Stimulated activated CD8-positive, alpha-beta memory T cell treated with anti-CD3 and anti-CD28 coated beads, Interleukin-12 subunit alpha, Interleukin-12 subunit beta, amount 100 ng/mL, for 24 hours (primary cell): Measurements from ENCODE around the gene MSRB3.
"Not testable (repeated sequence)": the region's sequence is repeated elsewhere in the genome, so short reads cannot be mapped to it uniquely, and the experiment has no call there.

Source experiments
- DNase-seq: peaks from one replicate; pipeline ENCODE4 v3.0.0-alpha.2; 2020; ENCODE audit errors: extremely low read depth

MSRB3 gene

DNA sequence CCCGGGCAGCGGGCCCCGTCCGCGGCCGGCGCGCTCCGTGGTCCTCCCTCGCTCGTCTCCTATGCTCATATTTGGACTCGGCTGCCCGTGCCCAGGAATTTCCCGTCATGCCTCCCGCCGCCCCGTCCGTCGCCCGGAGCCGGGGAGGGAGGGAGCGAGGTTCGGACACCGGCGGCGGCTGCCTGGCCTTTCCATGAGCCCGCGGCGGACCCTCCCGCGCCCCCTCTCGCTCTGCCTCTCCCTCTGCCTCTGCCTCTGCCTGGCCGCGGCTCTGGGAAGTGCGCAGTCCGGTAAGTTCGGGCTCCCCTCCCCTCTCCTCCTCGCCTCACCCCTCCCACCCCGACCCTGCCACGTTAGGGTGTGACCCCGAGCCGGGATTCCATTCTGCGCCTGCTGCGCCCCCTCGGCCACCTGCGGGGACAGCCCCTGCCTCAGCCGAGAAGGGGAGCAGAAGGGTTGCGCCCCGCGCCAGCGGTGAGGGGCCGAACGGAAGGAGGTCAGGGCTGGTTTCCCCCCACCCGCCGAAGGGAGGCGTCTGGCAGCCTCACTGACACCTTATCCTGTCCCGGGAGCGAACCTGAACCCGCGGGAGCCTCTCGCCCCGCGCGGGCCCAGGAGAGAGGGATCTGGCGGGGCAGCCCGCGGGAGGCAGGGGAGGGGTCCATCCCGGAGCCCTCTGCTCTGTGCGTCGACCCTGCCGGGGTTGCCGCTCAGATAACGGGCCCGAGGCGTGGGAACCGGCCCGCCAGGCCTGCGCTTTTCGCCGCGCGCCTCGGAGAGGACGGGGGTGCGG lies at the start of gene MSRB3:
TSS of gene MSRB3 (plus strand) at position 108 of the 793 bp plus-strand sequence. CDS start 29,897 bp downstream, outside the sequence.
- DNase-seq = no peak

DNA sequence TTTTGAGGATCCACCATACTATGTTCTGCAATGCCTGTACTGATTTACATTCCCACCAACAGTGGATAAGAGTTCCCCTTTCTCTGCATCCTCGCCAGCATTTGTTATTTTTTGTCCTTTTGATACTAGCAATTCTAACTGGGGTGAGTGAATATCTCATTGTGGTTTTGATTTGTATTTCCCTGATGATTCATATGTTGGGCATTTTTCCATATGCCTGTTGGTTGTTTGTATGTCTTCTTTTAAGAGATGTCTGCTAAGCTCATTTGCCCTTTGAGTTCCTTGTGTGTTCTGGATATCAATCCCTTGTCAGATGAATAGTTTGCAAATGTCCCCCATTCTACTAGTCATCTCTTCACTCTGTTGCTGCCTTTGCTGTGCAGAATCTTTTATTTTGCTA lies 49.0 kb upstream of the MSRB3 start:
- no peak for DNase-seq

DNA sequence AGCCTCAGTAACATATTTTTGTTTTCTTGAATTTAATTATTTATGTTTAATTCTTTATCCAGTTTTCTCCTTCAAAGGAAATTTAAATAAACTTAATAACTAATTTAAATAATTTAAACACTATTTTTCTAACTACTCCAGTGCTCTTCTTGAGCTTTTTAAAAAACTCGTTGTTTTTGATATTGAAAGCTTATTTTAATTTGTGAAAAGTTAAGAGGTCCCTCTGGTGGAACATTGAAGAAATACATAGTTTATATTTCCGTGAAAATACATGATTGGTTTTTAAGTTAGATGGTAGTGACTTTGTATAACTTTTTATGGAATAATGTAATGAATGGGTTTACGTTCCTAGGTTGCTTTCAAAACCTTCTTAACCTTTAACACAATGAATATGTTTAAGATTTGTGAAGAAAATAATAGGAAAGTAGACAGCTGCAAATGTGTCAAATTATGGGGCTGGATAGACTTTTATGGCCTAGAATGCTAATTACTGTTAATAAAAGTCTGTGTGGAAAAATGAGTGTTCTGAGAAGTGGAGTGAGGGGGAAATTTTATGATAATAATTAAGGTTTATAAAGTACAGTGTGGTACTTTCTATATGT lies 45.9 kb upstream of the MSRB3 start:
- DNase-seq = no peak

DNA sequence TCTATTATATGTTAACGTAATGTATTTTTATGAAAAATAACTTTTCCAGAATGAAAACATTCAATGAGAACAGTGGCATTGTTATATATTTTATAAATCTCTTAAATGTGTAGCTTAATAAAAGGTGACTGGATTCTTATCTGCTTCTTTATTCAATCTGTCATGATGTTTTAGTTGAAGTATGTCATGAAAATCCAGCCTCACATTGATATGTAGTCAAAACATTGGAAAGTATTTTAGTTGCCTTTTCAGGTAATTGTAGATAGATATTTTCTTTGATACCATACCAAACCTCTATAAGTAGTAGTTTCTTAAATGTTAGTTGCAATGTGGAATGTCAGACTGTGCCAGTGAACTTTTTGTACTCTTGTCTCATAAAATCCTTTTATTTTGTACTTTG lies 41.3 kb upstream of the MSRB3 start:
- DNase-seq = no peak

DNA sequence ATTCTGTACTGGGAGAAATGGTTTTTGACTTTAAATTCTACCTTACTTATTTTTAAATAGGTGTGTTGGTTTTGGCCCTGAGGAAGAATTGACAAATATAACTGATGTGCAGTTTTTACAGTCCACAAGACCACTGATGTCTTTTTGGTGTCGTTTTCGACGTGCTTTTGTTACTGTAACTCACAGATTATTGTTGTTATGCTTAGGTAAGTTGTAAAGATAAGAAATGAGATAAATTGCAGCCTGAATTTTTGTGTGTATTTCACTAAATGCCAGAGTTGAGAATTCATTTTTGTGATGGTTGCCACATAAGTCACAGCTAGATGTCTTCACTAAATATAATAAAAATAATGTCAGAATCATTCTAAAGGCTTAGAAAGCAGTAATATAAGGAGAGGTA lies 39.9 kb upstream of the MSRB3 start:
- DNase-seq = no peak

DNA sequence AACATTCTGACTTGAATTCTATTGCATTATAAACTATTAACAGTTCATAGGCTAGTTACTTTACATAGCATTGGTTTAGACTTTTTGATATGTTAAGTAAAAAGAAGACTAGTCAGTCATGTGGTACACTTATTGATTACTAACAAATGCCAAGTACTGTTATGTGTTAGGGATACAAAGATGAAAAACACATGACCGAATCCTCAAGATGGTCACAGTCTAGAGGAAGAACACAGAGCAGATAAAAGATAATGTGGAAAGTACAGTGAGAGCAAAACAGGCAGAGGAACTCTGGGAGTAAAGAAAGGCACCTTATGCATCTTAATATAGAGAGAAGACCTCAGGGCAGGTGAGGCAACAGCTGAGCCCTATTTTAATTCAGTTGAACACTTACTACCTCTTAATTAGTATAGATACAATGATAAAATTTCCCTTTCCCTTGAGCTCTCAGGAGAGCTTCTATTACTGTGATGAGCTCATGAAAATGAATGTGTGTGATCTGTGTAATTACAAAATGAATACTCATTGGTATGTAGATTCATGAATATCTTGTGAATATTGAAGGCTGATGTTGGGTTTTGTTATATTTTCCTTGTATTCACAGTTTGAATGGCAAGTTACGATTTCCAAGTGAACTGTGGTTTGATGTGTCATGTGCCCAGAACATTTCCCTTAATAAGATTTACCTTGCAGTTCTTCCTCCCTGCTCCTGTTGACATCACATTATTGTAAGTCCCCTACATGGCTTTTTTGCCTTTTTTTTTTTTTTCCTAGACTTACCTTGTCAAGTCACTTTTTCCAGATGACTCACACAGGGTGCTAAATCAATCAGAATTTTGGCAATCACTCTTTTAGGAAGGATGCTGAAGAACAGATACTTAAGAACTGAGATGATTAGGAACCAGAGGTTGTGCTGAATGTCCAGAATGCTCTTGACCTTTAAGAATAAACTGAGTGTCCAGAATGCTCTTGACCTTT lies 29.5 kb upstream of the MSRB3 start:
- no peak for DNase-seq

DNA sequence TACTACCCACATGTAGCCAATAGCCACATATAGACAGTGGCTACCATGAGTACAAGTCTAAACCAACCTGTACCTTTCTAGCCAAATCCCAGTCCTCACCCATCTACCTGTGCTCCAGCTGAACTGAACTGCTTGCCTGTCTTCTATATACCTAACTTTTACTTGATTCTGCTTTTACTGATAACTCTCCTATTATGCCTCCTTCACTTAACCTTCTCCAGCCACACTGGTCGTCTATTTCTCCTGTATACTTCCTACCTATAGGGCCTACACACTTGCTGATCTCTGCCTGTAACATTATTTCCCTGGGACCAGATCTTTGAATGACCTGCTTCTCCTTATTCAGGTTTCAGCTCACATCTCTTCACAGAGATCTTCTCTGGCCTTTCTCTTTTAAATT lies 26.0 kb upstream of the MSRB3 start:
- no peak for DNase-seq

DNA sequence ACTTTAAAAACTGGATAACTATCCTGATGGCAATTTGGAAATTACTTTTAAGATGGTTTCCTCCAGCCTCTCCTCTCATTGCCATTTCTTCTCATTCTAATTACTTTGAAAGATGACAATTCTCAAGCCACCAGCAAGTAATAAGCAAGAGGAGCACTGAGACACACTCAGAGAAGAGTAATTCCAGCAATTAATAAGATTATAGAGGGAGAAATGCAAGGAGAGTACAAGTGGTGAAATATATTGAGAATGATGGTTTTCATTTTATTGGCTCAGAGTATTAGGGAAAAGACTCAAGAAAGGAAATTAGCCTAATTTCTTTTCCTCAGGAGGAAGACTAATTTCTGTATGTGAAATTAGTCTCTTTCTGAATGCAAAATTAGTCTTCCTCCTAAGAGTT lies 20.5 kb upstream of the MSRB3 start:
- no peak for DNase-seq

DNA sequence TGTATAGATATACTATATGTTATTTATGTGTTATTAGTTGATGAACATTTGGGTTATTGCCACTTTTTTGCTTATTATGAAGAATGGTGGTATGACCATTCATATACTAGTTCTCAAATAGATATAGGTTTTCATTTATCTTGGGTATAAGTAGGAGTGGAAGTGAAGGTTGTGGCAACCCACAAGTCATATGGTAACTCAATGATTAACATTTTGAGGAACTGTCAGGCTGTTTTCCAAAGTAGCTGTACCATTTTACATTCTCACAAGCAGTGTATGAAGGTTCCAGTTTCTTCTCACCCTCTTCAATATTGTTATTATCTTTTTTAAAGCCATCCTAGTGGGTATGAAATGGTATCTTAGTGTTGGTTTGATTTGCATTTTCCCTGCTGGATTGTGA lies 19.0 kb upstream of the MSRB3 start:
- no peak for DNase-seq

DNA sequence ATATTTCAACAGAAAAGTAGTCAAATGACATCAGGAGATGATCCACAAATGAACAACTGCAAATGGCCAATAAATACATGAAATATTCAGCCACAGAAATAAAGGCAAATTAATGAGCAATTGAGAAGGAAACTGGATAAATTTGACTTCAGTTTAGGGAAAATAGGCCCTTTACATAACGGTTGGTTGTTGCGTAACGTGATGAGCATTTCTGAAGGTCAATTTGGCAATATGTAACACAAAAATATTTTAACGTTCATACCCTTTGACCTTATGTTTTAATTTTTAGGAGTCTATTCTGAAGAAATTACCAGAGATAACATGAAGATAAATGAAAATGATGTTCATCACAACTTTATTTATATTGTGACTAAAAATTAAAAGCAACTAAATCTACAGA lies 14.7 kb upstream of the MSRB3 start:
- DNase-seq = no peak

DNA sequence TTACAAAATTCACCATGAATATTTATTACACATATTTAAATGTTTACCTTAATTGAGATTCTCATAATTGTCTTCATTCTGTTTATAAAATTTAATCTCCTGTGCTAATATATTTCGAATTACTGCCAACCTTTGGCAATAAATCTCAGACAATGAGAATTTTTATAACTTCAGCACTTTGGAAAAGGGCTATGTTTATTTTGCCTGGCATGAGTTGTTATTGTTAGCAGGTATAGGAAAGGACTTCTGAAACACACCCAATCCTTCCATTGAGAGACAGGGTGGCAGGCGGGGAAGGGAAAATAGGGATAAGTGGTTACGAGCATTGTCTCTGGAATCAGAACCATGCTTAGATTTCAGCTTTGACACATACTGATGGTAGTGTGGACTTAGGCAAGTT lies 12.1 kb upstream of the MSRB3 start:
- DNase-seq = no peak

DNA sequence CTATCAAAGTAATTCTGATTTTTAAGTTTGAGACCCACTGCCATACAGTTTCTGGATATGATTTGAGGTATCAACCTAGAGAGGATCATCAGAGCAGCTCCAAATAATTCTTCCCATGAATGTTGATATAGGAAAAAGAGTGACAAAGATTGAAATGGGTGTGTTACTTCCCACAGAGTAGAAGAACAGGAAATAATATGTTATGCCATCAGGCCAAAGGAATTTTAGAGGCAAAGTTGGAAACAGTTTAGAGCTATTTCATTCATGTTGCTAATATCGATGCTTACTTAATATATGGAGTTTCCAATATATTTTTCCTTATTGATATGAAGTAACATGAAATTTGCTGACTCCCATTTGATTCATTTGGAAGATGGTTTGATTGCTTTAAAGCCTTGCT lies 8.9 kb upstream of the MSRB3 start:
- no peak for DNase-seq

DNA sequence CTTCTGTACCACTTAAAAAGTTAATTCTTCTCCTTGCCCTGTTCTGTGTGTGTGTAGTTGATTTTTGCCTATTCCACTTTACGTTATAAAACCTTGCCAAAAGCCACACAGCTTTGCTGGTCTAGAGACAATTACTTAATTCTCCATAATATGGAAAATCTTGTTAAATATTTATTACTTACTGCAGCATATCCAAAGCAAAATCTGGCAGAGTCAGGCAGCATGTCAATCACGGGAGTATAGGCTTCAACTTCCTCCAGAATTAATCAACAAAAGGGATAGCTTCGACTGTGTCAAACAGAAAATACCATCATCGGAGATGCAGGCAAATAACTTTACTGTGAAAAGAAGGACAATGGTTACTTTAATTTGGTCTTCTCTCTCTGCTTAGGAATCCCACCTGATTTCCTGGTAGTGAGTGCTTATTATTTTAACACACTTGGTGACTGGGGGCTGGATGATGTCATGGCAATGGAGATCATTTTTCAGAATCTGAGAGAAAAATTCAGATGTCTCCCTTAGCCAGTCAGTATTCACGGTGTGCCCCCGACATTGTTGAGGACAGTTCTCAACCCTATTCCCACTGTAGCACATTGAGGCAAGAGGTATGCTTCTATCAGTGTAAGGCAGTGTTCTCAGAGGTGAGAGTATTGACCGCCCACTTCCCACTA lies 3.7 kb upstream of the MSRB3 start:
- DNase-seq = no peak

DNA sequence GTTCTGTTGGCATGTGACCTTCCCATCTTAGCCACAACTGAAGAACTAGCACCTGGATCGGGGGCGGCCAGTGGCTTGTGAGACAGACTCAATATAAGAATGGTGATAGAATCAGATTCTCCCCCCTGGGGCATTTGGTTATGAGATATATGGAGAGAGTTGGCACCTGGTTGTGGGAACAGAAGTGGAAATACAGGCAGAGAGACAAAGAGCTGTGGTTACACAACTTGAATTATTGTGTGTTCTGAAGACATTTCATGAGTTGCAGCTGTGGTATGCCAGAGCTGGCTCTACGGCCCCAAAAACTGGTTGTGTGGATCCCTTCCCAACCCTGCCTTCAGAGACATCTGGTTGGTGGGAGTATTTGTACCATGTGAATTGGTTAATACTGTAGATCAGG lies 2.9 kb upstream of the MSRB3 start:
- no peak for DNase-seq

DNA sequence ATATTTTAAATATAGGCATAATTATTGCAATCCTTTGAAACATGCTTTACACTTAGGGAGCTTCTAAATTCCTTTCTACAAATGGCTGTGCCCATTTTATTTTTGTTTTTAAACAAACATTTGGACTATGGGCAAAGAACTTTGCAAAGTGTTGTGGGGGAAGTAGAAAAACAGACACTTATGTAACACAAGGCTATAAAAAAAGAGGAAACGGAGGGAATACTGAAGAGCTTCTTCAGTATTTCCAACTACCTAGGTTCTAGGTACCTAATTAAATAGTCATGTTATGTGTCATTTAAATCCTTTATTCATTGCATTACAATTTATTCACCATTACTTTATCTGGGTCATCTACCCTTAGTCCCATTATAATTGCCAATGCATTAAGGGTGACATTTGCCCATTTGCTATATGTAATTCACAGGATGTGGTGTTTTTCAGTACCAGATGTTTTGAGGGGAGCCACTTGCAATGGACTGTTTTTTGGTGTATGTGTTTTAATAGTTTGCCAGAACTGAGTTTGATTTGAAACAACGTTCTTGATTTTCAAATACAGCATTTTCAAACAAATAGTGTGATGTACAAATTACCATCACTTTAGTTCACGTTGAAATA lies 1.5 kb upstream of the MSRB3 start:
- DNase-seq = no peak

DNA sequence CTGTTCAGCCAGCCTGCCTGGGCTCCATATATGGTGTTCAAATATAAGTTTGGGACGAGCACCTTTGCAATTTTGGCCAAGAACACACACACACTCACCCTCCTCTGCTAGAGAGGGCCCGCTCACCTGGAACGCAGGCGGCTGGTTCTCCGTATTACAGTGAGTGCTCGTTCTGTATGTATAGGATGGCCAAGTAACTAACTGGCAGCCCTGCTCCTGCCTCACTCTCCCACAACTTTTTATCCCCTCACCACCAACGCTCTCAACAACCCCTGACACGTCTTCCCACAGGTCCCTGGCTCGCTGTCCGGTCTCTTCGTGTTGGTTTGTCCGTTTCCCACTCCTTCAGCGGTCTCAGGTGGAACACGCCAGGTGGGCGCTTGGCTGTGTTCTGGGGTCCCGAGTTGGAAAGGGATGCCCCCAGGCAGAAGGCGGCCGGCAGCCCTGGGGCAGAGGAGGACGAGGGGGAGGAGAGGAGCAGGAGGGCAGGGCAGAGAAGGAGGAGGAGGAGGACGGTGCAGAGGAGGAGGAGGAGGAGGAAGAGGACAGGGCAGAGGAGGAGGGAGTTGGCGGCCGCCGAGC lies 398 bp upstream of the MSRB3 start:
- DNase-seq = no peak

DNA sequence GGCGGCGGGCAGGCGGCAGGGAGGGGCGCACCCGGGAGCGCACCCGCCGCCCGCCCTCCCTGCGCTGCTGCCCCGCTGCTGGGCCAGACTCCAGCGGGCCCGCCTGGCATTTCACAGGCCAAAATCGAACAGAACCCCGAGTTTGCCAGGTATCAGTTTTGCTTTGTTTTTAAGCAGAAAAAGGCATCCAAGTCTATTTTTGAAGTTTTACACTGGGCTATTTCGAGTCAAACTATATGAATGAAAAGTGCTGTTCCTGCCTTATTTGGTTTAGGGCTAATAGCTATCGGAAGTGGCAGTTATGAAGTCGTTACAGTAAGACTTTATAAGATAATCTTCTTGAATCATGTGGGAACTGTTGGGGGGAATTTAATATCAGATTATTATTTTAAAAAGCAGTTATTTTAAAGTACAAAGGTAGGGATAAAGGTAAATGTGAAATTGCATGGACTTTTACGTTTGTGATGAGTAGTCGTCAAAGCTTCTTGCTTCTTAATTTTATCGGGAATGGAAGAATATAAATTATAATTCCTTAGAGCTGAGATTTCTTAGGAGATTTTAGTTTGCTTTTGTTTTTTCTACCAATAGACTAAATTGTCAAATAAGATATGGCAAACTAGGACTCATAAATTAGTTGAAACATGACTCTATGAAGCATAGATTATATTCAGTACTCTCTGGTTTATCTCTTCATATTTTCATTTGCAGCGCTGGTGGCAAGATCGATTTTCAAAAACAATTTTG lies 1.1 kb downstream of the MSRB3 start:
- DNase-seq = no peak

DNA sequence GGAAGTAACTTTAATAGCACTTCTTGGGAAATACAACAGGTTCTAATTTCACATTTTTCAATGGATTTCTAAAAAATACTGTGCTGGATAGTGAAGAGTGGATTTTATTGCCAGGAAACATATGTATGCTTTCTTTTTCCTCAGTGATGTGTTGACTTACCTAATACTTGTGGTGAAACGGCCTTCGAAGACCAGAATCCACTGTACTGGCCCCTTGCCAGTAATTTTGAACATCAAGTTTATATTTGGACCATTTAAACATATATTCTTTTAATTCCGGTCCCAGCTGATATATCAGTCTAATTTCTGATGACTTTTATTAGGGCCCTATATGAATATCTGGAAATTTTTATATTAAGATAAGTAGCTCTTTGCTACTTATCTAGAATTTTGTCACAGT lies 1.8 kb downstream of the MSRB3 start:
- DNase-seq = no peak

DNA sequence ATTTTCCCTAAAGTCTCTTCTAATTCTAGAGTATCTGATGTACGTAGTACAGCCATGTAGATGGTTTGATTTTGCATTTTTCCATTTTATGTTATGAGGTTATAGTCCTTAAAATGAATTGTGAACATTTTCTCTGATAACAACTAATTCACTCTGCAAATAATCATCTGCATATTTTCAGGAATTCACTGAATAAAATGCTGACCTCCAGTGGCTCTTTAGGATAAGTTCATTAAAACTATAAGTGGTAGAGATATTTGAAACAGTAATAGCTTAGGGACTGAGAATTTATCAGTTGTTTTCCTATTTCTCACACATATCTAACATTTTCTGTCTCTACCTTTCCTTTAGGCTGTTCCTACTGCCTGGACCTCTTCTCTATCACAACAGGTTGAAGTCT lies 4.4 kb downstream of the MSRB3 start:
- DNase-seq = no peak

DNA sequence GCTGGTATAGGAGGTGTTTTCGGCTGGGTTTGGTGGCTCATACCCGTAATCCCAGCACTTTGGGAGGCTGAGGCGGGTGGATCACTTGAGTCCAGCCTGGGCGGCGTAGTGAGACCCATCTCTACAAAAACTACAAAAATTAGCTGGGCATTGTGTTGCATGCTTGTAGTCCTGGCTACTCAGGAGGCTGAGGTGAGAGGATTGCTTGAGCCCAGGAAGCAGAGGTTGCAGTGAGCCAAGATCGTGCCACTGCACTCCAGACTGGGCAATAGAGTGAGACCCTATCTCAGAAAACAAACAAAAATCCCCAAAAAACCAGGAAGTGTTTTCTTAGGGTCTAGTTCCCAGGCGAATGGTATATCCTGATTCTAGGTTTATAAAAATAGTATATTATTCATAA lies 7.0 kb downstream of the MSRB3 start:
- DNase-seq = not testable (repeated sequence)
